GM19023 (cell line): ENCODE measurements around the gene SLC25A19.
"Not testable (repeated sequence)": the region's sequence is repeated elsewhere in the genome, so short reads cannot be mapped to it uniquely, and the experiment has no call there.

Experiments
- ATAC-seq: cut with Tn5 transposase; IDR thresholded peaks from one replicate; pipeline ENCODE4 v1.9.1; 2021; ENCODE audit warnings: mild to moderate bottlenecking, moderate library complexity; ENCODE audit not compliant: unreplicated experiment

Gene SLC25A19

DNA sequence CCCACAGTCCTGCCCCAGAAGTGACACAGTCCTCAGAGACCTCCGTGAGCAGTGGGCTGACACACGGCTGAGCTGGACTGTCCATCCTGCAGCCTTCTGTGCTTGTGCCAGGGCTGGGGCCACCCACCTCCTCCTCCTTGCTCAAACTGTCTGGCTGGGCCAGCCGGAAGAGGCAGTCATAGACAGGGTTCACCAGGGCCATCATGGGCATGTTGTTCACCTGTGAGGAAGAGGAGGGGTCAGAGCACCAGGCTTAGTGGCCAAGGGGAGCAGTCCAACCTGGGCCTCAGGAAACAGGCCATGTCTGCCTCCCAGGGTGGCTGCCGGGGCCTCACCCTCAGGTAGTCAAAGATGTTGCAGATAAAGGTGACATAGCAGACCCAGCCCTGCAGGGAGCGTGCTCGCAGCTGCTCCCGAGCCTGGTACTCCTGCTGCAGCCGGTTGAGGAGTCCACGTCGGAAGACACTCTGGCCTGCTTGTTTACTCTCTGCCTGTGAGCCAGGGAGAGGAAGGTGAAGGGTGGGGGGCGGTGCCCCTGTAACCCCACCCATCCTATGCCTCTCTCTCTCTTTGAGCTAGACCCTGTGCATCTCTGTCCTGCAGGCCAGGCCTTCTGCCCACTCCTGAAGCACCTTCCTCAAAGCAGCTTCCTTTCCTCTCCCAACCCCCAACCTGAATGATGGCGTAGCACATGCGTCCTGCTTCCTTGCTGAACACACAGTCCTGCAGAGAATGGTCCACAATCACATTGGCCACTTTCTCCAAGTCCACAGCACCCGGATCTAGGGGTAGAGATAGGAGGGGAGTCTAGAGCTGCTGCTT is 21.6 kb downstream of the SLC25A19 start:
- no peak for ATAC-seq

- no peak for ATAC-seq
Measured at GRCh38 chr17:75267153-75267410, 22.2 kb downstream of the SLC25A19 start.

- ATAC-seq = no peak
Measured at GRCh38 chr17:75266316-75267152, 22.7 kb downstream of the SLC25A19 start.

GRCh38 chr17:75265614-75266315 is 23.5 kb downstream of the SLC25A19 start:
- ATAC-seq = no peak

GRCh38 chr17:75263055-75263454 is 26.2 kb downstream of the SLC25A19 start:
- ATAC-seq = no peak

DNA sequence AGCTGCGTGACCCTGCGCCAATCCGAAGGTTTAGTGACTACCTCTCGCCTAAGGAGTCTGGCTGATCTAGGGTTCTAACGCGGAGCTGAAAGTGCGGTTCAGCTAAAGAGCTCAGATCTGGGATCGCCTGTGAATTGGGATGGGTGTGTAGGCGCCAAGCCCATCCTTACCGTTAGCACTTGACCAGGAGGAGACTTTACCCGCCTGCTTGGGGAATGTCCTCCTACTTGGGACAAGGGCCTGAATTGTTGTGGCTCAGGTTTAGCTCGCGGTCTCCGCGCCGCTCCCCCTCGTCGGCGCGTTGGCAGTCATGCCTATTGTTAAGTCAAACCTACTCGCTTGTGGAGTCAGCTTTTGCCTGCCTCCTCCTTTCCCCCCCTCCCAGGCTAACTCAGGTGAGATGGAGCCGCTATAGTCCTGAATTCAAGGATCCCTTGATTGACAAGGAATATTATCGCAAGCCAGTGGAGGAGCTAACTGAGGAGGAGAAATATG is 27.1 kb downstream of the SLC25A19 start:
- ATAC-seq = no peak

DNA sequence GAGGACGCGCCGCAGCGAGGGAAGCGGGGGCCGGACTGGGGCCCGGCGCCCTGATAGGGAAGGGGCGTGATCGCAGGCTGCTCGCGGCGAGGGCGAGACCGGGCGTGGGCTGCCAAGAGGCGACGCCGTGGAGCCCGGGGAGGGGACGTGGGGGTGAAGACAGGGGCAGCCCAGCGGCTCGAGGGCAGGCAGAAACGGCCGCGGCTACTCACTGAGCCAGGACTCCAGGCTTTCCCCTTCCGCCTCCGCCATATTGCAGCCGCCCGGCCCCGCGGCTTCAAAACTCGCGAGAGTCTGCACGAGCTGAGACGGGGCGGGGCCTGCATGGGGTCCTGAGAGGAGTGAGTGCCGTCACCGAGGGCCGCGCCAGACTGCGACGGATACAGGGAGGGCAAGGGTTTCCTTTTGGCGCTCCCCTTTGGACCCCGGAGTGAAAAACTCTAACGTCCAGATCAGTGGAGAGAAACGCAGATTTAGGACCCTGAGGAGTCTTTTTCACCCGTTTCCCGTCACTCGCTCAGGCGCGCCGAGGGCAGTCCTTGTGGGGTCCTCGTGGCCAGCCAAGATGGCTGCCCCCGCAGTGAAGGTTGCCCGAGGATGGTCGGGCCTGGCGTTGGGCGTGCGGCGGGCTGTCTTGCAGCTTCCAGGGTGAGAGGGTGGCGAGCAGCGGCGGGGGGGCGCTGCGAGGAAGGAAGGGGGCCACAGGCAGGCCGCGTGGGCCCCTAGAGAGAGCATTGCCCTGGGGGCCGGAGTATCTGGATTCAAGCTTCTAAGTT is 27.7 kb downstream of the SLC25A19 start, which contains the start of the genes GGA3 and MRPS7:
TSS of gene GGA3 (minus strand) at position 271 of the 776 bp plus-strand sequence. CDS start at position 252, 19 bp downstream.
TSS of gene MRPS7 (plus strand) at position 544 of the 776 bp plus-strand sequence. CDS start at position 566, 22 bp downstream.
- peak; percentile 92 for ATAC-seq

DNA sequence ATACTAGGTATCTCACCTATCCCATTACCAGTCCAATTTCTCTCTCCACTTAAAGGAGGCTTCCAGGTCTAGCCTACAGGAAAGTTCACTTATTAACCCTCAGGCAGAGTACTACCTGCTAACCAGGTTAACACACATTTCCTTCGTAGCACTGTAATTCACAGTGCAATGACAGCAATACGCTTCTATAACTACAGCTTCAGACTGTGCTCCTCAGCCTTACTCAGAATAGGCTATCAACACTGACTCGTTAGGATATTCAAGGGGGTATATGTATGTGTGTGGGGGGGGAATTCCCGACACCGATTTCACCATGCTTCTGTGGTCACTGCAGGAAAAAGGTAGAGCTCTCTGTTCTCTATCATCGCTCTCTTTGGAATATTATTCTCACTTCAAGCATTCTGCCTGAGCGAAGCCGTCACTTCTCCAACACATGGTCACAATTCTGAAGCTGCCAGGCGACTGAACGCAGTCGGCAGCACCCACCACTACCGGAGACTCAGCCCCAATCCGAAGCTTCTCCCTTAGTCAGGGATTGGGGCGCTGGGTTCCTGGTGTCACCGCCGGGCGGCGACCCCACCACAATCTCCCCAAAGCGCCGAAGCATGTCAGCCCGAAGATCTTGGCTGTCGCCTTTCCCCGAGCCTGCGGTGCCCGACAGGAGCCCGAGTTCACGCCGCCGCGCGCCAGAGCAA is 28.4 kb downstream of the SLC25A19 start:
- ATAC-seq = peak; percentile 21

DNA sequence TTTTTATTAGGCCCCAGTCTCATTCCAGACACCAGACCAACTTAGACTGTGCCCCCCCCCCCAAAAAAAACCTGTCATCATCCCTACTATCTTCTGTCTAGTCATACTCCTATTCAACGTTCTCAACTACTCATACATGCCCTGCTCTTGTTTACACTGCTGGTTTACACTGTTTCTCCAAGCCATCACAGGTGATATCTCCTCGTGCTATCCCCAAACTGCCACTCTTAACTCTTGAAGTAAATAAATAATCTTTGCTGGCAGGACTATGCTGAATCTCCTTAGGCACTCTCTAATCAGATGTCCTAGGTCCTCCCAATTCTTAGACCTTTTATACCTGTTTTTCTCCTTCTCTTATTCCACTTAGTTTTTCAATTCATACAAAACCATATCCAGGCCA is 32.0 kb downstream of the SLC25A19 start:
- not testable (repeated sequence) for ATAC-seq

- not testable (repeated sequence) for ATAC-seq
Measured at GRCh38 chr17:75255954-75256698, 33.1 kb downstream of the SLC25A19 start.

- no peak for ATAC-seq
Measured at GRCh38 chr17:75252039-75252816, 37.0 kb downstream of the SLC25A19 start.

- peak; percentile 71 for ATAC-seq
Measured at GRCh38 chr17:75250009-75250471, 39.2 kb downstream of the SLC25A19 start.

DNA sequence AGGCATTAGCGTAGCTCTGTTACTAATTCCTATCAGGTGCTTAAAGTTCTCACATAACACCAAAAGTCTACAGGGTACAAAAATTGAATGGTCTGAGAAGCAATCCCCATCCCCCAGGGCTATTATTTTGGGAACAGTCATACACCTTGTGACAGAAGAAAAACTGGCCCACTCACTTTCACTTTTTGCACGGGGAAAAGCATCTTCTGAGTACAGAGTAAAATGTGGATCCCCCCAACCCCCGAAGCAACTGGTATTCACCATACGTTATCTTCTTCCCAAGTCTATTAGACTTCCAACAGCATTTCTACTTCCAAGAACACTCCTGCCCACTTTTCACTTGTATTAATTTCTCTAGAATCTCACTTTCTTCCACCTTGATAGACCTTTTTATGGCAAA is 39.7 kb downstream of the SLC25A19 start:
- ATAC-seq = no peak

DNA sequence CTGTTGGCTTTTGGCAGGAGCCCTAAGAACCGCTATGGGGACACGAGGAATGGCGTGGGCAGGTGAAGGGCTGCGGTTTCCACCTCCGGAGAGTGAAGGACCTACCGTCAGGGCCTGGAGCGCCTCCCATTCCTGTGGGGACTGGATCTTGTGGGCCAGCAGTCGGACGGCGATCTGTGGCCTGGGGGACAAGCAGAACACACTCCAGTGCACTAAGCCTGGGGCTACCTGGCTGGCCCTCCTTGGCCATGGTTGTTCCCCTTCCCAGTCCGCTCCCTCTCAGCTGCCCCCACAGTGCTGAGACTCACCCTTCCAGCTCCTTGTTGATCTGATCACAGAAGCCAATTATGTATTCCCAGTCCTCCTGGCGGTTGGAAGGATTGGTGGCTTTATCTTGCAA is 42.8 kb downstream of the SLC25A19 start:
- ATAC-seq = no peak

GRCh38 chr17:75245011-75245410 is 44.2 kb downstream of the SLC25A19 start:
- no peak for ATAC-seq

- no peak for ATAC-seq
Measured at GRCh38 chr17:75244133-75244866, 44.9 kb downstream of the SLC25A19 start.

- no peak for ATAC-seq
Measured at GRCh38 chr17:75242461-75243042, 46.7 kb downstream of the SLC25A19 start.
